HG03064 (cell line): ENCODE data around the gene EDNRB.

Source experiments
- ATAC-seq: cut with Tn5 transposase; IDR thresholded peaks from one replicate; pipeline ENCODE4 v1.9.1; 2021; ENCODE audit warnings: low read depth; ENCODE audit not compliant: unreplicated experiment

EDNRB gene

GRCh38 chr13:77898097-77898496 is 20.5 kb downstream of the EDNRB start:
- ATAC-seq: peak; percentile 59

GRCh38 chr13:77896977-77897376 is 21.7 kb downstream of the EDNRB start:
- ATAC-seq: no peak

GRCh38 chr13:77896536-77896935 is 22.1 kb downstream of the EDNRB start:
- ATAC-seq: no peak

GRCh38 chr13:77894743-77895142 is 23.9 kb downstream of the EDNRB start:
- ATAC-seq: no peak

GRCh38 chr13:77893066-77893465 is 25.6 kb downstream of the EDNRB start:
- ATAC-seq: no peak

- no peak for ATAC-seq
Measured at GRCh38 chr13:77892491-77892890, 26.1 kb downstream of the EDNRB start.

- no peak for ATAC-seq
Measured at GRCh38 chr13:77891486-77891885, 27.1 kb downstream of the EDNRB start.

- no peak for ATAC-seq
Measured at GRCh38 chr13:77891041-77891440, 27.6 kb downstream of the EDNRB start.

- ATAC-seq: no peak
Measured at GRCh38 chr13:77883328-77883727, 35.3 kb downstream of the EDNRB start.

GRCh38 chr13:77878190-77878589 is 40.4 kb downstream of the EDNRB start:
- no peak for ATAC-seq

GRCh38 chr13:77876176-77876575 is 42.5 kb downstream of the EDNRB start:
- ATAC-seq: no peak

GRCh38 chr13:77874406-77874805 is 44.2 kb downstream of the EDNRB start:
- no peak for ATAC-seq

- ATAC-seq: no peak
Measured at GRCh38 chr13:77872995-77873394, 45.6 kb downstream of the EDNRB start.

- no peak for ATAC-seq
Measured at GRCh38 chr13:77871596-77871995, 47.0 kb downstream of the EDNRB start.

GRCh38 chr13:77868717-77869116 is 49.9 kb downstream of the EDNRB start:
- ATAC-seq: no peak

GRCh38 chr13:77866971-77867370 is 51.7 kb downstream of the EDNRB start:
- no peak for ATAC-seq

- ATAC-seq: no peak
Measured at GRCh38 chr13:77865622-77866021, 53.0 kb downstream of the EDNRB start.

- ATAC-seq: no peak
Measured at GRCh38 chr13:77863144-77863543, 55.5 kb downstream of the EDNRB start.

- ATAC-seq: no peak
Measured at GRCh38 chr13:77861741-77862140, 56.9 kb downstream of the EDNRB start.

- no peak for ATAC-seq
Measured at GRCh38 chr13:77860507-77860981, 58.1 kb downstream of the EDNRB start.

GRCh38 chr13:77859450-77859849 is 59.2 kb downstream of the EDNRB start:
- no peak for ATAC-seq

- ATAC-seq: no peak
Measured at GRCh38 chr13:77857531-77858209, 61.0 kb downstream of the EDNRB start.

- no peak for ATAC-seq
Measured at GRCh38 chr13:77853703-77854102, 64.9 kb downstream of the EDNRB start.
